HuH-7 (cell line): ENCODE data around the gene ITPR1.
"Not testable (repeated sequence)": the region's sequence is repeated elsewhere in the genome, so short reads cannot be mapped to it uniquely, and the experiment has no call there.

Experiments used
- DNase-seq: peaks from one replicate; pipeline ENCODE4 v3.0.0; 2011; ENCODE audit warnings: low spot score

The ITPR1 gene

DNA sequence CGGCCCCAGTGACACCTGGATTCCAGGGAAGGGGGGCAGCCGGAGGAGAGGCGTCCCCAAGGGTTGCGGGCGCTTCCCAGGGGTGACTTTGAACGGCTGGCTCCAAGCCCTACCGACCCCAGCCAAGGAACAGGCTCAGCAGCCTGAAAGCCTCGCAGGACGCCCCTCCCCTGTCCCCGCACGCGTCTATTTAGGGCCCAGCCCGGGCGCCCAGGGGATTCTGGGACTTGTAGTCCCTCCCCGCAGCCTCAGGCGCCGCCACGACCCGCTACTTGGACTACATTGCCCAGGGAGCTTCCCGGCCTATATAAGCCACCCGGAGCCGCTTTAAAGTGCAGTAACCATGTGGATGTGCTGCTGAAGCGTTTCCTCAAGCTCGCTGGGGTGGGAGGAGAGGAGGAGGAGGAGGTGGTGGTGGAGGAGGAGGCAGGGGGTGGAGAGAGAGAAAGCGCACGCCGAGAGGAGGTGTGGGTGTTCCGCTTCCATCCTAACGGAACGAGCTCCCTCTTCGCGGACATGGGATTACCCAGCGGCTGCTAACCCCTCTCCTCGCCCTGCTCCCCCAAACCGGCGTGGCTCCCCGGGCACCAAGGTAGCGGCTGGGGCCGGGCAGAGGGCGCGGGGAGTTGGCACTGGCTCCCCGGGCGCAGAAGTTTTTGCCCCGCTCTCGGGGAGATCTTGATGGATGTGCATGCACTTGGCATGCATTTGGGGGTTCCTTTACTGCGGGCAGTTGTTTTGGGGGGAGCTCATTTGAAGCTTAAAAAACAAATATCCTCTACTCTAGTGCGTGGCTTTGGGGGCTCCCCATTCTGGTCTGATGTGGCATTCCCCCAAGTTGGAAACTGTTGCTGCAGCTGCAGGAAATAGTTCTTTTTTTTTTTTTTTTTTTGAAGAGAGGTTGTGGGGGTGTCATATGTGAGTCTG lies at the start of gene ITPR1:
Gene ITPR1 (plus strand): TSS at position 335 of the 927 bp plus-strand sequence. CDS start 23,144 bp downstream, outside the sequence.
- peak; percentile 93 for DNase-seq

DNA sequence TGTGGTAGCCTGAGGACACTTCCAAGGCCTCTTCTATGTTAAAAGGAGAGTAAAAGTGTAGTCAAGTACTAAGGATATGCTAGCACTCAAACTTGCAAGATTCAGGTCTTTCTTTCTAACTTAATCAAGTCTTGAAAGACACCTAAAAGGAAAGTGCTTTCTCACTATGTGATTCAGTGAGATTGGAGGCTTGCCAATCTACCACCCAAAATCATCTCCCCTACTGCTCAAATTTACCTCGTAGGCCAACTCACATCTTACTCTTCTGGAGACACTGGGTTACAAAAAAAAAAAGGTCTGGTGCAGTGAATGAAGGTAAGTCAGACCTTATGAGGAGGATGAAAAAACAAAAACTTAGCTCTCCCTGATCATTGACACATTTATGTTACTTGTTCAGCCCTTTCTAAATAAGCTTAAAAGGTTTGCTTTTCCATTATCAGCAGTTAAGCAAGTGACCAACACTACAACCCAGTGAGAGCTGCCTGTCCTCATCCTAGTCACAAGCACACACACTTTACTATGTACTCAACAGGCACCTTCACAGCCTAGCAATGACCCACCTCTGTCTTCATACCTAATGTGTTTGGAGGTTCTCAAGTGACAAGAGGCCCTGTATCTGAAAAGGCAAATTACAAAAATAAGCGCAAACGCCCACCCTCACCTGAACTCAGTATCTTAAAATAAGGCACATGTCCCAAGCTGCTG lies 45.7 kb upstream of the ITPR1 start:
- no peak for DNase-seq

DNA sequence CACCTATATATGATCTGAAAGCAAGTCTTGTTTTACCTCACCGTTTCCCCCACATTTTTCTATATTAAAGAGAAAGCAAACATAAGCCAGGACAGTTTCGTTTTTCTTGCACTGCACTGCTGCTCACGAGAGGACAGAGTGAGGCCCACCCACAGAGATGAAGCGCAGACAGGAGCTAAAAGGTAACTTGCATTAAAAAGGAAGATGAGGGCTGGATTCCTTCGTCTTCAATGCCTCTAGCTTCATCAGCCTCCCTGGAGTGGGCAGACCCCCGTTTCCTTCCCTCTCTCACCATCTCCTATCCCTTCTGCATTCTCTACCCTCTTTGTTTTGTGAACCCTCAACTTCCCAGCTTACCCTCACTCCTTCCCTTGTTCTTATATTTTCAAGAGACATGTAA lies 45.0 kb upstream of the ITPR1 start:
- no peak for DNase-seq

DNA sequence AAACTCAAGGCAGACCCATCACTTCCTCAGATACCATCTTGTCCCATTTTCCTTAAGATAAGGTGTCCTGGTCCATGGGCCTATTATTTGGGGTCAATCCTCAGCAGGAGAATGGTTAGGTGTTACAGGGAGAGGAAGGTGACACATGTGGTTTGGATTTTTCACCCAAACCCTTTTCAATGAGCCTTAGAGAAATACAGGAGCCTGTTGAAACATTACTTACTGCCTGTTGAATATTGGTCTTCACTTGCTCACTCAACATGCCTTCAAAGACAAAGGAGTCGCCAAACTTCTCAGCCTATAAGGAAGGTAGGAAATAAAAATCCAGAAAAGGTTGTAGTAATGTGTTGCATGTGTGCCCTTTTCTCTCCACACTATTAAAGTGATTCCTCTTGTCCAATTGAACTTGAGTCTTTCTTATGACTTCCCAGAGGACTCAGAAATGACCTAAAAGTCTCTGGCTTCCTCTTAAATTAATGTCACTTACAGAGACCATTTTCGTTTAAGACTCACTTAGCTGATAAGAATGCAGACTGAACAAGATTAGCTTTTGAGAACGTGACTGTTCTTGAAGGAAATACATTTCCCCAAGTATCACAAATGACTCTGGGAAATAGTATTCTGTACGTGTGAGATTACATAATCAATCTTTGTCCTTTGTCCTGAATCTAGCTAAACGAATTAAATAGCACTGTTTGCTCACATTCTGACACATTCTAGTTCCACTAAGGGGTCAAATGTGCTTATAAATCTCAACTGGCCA lies 43.9 kb upstream of the ITPR1 start:
- DNase-seq, result no peak

DNA sequence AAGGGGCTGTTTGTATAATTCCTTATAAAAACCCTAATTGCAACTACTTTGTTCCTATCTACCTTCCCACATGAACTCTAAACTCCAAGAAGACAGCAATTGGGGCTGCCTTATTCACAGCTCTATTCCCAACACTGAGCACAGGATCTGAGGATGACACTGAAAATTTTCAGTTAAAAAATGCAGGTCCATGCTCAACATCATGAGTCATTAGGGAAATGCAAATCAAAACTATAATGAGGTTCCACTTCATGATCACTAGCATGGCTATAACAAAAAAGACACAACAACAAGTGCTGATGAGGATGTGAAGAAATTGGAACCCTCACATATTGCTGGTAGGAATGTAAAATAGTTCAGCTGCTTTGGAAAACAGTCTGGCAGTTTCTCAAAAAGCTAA lies 39.0 kb upstream of the ITPR1 start:
- no peak for DNase-seq

DNA sequence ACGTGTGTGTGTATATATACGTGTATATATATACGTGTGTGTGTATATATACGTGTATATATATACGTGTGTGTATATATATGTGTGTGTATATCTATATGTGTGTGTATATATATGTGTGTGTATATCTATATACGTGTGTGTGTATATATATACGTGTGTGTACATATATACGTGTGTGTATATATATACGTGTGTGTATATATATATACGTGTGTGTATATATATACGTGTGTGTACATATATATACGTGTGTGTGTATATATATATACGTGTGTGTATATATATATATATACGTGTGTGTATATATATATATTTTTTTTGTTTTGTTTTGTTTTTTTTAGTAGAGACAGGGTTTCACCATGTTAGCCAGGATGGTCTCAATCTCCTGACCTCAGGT lies 36.4 kb upstream of the ITPR1 start:
- not testable (repeated sequence) for DNase-seq

DNA sequence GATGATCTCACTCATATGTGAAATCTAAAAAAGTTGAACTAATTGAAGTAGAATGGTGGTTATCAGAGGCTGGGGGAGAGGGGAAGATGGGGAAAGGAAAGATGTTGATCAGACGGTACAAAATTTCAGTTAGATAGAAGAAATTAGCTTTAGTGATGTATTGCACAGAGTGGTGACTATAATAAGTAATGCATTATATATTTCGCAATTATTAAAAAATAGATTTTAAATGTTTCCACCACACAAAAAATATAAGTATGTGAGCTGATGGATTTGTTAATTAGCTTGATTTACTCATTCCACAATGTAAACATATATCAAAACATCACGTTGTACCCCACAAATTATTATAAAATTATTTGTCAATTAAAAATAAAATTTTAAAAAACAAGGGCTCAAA lies 34.2 kb upstream of the ITPR1 start:
- no peak for DNase-seq

DNA sequence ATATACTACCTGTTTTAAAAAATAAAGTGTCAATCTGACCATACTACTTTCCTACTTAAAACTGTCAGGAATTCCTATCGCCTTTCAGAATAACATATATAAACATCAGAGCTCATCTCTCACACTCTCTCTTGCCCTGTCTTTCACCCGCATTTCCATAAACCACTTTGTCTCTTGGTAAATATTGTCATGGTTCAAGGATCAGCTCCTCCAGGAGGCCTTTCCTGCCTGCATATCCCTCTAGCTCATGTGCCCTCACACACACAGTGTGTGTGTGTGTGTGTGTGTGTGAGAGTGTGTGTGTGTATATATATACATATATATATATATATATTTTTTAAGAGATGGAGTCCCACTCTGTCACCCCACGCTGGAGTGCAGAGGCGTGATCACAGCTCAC lies 32.8 kb upstream of the ITPR1 start:
- DNase-seq, result no peak

DNA sequence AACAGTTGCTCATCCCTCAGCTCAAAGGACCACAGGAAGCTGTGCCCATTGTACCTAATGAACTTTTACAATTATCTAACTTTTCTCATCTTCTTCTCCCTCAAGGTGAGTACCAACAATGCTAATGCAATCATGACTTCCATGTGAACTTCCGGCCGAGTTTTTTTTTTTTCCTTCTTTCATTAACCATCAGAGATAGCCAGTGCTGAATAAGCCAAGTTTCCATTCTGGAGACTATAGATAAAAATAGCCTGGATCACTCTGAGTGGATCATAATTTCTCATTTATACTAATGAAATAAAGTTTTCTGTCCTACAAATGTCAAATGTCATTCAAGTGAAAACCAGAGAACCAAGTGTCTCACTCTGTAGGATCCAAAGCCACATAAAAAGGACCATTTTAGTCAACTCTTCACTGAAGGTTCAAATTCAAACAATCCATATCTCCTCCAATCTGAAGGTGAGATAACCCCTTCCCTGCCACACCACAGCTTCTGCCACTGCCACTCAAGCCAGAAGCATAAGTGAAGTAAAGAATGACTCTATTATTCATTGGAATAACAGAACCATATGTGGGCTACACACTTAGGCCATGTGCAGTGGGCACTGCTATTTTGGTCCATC lies 31.6 kb upstream of the ITPR1 start:
- DNase-seq, result no peak

DNA sequence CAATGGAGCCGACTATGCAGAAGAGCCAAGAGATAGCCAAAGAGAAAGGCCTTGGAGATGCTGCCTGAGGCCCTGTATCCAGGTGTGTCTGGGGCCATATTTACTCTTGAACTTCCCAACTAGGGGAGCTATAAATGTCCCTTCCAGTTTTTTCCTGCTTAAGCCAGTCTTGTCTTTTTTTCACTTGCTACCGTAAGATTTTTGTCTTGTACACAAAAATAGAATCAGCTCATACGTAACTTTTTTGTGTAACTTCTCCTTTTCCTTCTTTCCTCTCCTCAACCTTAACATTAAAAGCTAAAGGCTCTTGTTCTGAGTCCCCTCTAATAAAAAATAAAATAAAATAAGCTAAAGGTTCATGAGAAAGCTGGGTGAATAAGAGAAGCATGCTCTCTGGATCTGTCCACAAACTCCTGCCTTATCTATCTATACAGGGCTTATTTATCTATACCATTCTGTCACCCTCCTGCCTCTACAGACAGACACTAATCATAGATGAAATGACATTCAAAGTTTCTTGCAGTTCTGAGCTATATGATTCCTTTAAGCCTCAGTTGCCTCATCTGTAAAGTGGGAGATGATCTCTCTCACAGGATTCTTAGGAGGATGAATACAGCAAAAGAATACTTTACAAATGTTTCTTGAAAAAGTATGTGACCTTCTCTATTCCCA lies 30.6 kb upstream of the ITPR1 start:
- DNase-seq, result no peak

DNA sequence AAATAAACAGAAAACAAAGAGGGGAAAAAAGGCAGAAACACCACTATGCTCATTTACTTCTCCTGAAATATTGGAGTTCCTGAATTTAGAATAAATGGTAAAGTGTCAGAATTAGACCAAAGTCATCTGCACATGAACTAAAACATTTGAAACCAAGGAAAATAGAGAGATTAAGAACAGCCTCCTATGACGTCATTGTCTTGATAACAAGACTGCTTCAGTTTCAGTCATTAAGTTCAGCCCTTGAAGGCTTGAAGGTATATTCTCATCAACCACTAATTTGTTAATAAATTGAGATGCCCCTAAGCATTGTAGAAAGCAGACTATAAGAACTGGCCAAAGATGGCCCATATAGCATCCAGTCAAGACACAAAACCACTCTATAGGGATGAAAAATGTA lies 28.6 kb upstream of the ITPR1 start:
- no peak for DNase-seq

DNA sequence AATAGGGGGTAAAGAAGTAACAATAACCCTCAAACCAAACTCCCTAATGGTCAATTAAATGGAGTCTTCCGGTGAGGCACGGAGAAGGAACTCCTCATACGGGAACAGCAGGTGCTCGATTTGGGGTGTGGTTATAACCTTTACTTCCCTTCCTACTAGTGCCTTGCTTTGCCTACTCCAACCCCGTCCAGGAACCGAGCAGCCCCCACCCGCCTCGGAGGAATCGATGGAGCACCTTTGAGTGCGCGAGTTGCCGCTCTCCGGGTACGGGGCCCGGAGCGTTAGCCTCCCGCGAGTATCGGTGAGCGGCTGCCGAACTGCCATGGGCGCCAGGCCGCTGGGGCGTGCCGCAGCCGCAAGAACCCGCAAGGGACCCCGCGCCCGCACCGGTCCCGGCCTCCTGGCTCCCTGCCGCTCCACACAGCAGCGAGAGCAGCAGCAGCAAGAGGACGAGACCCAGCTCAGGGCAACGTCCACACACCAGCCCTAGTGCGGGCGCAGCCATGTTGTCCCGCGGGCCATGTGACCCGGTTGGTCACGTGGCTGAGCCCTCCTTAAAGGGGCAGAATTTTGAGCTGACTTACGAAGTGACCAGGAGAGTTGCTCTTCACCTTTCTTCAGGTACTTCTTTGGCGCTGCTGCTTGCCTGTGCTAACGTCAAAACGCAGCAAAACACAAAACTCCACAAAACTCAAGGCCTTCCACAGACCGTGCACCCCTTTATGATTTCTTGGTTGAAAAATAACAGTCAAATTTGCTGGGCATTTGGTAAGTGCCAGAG lies 26.2 kb upstream of the ITPR1 start, which contains the start of gene SUMF1:
Gene SUMF1 (minus strand): TSS at position 529 of the 781 bp plus-strand sequence. CDS start 24 bp downstream, at position 505.
- peak; percentile 94 for DNase-seq

DNA sequence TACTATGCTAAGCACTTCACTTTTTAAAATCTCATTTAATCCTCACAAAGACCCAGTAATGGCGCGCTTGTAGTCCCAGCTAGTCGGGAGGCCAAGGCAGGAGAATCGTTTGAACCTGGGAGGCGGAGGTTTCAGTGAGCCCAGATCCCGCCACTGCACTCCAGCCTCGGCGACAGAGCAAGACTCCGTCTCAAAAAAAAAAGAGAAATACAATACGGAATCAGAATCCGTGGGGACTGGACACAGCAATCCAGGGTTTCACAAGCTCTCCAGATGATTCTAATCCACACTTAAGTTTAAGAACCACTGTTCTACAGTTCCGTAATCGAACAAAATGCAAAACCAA lies 25.7 kb upstream of the ITPR1 start:
- no peak for DNase-seq

DNA sequence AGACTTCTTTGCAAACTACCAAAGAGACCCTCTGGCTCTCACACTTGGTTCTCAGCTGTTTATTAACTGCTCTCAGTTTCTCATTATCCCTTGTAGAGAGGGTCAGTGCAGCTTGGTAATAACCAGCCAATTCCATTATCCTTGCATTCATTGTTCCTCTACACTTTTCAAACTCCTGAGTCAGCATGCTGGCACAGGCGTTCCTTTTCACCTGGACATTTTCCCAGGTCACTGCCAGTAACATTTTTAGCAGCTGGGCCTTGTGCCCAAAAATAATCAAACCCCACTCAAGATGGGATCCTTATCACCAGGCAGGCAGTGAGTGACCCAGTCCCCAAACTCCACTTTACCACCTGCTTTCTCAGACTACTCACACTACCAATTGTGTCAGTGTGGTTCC lies 21.2 kb upstream of the ITPR1 start:
- no peak for DNase-seq

DNA sequence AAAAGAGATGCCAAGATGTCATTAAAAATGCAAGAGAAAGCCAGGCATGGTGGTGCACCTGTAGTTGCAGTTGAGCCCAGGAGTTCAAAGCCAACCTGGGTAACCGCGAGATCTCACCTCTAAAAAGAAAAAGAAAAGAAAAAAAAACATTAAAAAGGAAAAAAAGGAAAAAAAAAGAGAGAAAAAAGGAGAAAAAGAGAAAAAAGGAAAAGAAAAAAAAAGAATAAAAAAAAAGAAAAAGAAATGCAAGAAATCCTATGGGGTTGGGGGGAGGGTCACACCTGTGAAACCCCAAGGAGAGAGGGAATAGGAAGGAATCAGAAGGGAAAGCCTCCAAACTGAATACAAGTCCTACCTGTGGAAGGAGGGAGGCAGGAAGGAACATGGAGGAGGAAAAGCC lies 20.8 kb upstream of the ITPR1 start:
- DNase-seq, result no peak

DNA sequence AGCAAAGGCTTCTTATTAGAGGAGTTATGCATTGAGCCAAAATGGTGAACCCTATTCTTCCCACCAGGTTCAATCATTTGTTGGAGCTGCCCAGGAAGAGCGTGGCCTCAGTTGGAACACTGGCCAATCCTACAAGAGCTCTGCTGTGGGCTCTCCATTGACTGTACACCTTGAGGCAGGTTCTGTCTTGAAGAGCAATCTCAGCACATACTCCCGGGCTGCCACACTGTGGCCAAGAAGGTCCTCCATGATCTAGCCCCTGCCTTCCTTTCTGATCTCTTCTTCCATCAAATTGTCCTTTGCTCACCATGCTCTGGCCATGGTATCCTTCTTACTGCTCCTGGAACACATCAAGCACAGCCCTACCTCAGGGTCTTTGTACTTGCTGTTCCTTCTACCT lies 20.4 kb upstream of the ITPR1 start:
- DNase-seq, result no peak

DNA sequence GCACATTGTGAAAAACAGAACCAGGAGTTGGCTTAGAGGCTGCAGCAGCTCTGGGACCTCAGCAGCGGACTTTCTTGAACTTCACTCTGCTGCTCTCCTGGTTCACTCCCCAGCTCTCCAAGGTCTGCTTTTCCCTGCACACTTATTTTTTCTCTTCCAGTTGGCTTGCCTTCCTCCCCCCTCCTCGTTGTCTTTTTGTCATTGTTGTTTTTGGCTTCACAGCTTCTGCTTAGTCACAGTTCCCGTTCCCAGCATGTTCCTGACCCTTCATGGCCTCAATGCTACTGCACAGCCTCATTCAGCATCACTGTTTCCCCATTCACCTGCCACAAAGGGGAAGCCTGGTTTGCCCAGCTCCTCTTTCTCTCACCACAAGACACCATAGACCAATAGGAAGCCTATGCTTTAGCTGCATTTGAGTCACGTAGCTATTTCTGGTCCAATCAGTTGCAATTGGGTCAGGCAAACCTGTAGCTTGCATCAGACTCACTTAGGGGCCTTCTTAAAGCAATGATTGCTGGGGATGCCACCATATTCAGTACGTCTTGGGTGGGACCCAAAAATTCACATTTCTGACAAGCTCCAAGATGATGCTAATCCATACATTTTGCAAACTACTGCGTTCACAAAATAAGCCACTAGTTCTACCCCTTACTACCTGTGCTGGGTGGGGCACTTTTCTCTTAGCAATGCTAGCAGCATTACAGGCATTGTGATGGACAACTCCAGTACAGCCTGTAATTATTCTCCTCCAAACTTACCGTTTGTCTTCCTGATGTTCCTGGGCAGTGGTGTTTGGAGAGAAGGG lies 18.3 kb upstream of the ITPR1 start:
- no peak for DNase-seq

DNA sequence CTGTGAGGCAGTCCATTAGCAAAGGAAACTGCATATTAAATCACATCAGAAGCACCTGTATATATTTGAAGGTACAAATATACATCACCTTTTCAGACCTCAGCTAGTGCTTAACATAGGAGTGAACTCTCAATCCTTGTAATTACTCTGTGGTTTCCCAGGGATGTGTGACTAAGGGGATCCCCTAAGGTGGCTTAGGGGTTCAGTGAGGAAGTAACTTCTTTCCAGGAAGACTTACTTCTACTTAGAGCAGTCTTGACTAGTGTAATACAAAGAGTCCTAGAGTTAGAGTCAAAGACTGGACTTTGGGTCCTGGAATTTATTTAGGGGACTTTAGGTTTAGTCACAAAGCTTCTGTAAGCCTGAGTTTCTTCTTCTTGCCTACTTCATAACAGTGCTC lies 17.3 kb upstream of the ITPR1 start:
- DNase-seq, result no peak

DNA sequence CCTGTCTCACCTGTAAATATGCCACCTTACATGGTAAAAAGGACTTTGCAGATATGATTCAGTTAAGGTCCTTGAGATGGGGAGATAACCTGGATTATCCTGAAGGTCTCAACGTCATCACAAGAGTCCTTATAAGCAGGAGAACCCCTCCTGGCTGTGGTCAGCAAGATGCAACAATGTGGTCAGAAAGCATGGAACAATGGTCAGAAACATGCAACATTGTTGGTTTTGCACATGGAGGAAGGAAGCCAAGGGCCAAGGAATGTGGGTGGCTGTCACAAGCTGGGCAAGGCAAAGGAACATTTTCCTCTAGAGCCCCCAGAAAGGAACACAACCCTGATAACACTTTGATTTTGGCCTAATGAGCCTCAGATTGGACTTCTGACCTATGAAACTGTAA lies 16.7 kb upstream of the ITPR1 start:
- DNase-seq, result no peak

DNA sequence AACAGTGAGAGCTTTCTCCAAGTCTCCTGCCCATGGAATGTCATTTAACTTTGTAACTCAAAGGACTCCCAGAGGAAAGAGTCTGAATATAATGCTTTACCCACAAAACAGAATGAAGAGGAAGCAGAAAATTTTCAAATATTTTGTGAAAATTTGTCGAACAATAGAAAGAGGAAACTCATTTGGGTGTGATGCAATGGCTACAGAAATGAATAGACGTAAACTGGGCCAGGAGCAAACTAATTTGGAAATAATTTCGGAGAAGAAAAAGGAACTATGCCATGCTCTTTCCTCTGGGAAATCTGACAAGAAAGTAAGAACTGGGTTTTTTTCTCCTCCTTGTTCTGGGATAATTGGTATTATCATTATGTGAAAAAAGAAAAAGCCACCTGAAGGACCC lies 14.9 kb upstream of the ITPR1 start:
- no peak for DNase-seq
